ENCODE measurements around the gene IKZF2. TPM values are rescaled to one million over a fixed set of nuclear protein-coding genes. Genes with fewer than 3 reads are reported as not detected.

Gene IKZF2
- total RNA-seq, 4 donors from 2014 or later: 14.5 to 33.3 (median 15.7) TPM

DNA sequence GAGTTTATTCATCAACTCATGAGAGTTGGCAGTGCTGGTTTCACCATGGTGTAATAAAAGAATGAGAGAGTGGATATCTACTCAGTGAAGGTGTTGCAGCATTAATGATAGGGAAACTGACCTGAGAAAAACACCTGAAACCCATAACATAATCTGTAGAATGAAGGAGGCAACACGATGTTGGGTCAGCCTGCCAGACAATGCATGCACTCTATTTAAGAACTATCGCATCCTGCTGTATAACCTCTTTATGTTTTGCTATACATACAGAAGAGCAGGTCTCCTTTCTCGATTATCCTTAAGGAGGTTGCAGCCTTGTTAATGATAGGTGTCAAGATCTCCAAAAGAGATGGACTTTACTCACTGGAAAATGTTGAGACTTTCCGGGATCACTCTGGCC lies 65.9 kb downstream of the IKZF2 start:
- TF ChIP-seq, protein P1, sequence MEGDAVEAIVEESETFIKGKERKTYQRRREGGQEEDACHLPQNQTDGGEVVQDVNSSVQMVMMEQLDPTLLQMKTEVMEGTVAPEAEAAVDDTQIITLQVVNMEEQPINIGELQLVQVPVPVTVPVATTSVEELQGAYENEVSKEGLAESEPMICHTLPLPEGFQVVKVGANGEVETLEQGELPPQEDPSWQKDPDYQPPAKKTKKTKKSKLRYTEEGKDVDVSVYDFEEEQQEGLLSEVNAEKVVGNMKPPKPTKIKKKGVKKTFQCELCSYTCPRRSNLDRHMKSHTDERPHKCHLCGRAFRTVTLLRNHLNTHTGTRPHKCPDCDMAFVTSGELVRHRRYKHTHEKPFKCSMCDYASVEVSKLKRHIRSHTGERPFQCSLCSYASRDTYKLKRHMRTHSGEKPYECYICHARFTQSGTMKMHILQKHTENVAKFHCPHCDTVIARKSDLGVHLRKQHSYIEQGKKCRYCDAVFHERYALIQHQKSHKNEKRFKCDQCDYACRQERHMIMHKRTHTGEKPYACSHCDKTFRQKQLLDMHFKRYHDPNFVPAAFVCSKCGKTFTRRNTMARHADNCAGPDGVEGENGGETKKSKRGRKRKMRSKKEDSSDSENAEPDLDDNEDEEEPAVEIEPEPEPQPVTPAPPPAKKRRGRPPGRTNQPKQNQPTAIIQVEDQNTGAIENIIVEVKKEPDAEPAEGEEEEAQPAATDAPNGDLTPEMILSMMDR (IDR thresholded peaks at IDR 0.05; ENCODE audit: low read depth): no peak

DNA sequence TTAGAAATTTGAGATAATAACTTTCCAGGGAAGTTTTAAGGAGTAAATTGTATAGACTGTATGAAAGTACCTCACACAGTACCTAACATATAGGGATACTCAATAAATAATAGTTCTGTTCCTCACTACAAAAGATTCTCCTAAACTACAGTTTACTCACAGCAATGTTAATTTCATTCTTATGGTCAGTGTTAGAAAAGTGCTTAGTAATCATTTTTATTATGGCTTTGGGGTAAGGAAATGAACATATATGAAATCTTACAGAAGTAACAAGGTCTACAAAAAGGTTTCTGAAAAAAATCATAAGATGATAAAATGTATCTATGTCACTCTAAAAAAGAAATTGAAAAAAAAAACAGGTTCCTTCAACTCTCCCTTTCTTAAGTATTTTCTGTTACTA lies 67.2 kb downstream of the IKZF2 start:
- TF ChIP-seq, protein P1 (IDR thresholded peaks at IDR 0.05; ENCODE audit: low read depth): no peak

DNA sequence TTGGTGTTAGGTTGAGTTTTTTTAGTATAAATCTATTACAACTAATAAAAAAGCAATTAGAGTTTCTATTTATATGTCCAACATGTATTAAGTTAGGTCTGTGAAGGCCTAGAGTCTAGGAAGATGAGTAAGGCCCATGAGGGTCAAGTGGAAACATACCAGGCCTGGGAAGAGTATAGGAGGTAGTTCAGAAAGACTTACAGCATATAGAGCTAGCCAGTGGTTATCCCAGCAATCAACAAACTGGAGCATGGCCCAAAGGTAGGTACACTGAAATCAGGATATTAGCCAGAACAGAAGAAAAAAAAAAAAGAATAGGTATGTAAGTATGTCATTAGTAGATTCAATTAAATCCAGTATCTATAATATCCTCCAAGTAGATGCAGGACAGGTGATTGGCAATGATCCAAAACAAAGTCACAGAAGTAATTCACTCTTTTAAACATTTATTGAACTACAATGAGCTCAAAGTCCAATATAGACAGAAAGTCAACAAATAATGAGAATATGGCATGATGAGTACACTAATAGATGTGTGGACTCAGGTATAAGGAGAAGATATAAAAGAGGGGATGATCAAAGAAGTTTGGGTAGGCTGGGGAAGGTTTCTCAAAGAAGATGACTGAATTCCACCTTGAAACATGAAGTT lies 70.3 kb downstream of the IKZF2 start:
- TF ChIP-seq, protein P1 (IDR thresholded peaks at IDR 0.05; ENCODE audit: low read depth): no peak

DNA sequence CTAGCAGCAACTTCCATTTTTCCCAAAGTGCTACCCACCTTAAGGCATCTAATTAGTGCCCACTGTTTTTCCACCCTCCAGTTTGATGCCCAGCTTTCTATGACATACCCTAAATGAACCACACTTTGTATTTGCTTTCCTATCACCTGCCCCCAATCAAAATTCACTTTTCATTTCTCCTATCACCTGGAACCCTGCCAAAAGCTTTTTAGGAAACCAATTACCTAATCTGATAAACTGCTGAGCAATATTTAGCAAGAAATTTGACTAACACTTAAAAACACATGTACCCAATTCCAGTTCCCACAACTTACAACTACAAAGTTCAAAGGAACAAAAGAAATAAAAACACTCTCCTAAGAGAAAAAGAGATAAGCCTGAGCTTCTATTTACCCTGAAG lies 71.7 kb downstream of the IKZF2 start:
- TF ChIP-seq, protein P1 (IDR thresholded peaks at IDR 0.05; ENCODE audit: low read depth): no peak

DNA sequence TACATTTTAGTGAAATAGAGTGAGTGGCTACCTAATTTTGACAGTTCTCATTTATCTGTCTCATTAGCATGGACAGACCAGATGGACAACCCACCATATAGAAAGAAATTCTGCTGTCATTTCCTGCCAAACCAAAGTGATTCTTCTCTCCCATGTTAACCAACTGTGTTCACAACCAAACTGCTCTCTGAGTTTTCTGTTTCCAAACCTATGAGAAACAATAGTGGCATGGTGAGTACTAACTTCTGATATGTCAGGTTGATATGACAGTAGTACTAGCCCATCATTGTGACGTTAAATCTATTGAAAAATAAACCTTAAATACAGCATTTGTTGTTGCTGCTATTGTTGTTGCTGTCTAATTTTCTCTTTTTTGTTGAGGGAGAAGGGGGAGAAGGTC lies 72.7 kb downstream of the IKZF2 start:
- TF ChIP-seq, protein P1 (IDR thresholded peaks at IDR 0.05; ENCODE audit: low read depth): no peak

DNA sequence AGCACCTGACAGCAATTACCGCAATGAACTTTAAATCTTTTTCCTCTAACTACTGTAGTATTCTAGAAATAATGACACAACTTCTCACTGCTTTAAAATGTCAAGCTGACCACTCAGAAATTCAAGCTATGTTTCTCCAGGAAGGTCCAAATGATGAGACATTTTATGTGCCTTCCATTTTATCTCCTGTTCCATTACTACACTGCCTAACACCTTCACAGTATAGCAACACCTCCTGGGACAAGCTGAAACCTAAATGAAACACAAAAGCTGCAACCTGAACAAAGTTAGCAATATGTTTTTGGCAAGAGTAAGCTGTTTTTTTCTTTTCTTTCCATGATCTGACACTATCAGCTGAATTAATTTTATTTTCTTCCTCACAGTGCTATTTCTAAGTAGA lies 81.9 kb downstream of the IKZF2 start:
- TF ChIP-seq, protein P1 (IDR thresholded peaks at IDR 0.05; ENCODE audit: low read depth): no peak

DNA sequence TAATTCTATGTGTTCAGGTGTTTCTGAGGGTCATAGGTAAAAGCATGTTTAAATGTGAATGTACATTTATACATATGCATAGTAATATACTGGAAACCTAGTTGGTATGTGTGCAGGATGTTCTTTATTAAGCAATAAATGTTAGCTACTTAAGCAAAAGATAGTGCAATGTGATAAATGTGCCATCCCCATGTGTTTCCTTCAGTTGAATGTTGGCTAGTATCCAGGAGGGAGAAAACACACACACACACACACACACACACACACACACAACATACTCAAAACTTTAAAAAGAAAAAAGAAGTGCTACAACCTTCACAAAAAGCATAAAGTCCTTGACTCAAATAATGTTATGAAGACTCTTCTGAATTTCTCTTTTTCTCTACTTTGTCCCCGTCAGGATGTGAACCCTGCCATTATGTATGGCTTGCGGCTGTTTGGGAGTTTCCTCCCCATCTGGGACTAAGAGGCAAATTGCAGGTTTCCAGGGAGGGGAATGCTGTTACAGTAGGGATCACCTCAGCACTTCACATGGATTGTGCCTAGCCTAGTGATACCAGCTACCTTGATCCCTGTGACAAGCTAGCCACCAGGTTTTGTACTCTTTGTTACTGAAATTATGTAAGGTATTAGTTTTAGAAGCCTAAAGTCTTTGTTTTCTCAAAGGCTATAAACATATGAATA lies 82.6 kb downstream of the IKZF2 start:
- TF ChIP-seq, protein P1 (IDR thresholded peaks at IDR 0.05; ENCODE audit: low read depth): no peak
